ENCODE data around the gene TBC1D22A. TPM values are rescaled to one million over a fixed set of nuclear protein-coding genes. Genes with fewer than 3 reads are reported as not detected.

The TBC1D22A gene
- total RNA-seq, 1 donor from 2014 or later: 18.9 TPM

GRCh38 chr22:47218671-47219070, 456.2 kb downstream of the TBC1D22A start:
- no peak for DNase-seq (ENCODE audit: low spot score)

DNA sequence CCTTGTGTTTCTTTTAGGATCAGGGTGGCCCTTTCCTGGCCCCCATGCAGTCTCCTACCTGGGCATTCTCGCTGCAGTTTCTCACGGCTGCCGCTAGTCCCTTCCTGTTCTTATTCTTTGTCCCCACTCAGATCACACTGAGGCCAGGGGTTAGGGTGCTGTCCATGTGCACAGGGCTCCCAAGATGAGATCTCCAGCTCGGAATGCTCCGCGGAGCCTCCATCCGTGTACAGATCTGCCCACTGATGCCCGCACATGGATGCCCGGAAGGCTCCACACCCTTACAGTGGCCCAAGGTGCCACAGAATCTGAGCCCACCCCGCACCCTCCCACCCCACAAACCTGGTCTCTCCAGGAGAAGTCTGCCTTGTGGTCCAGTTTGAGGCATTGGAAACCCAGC, 457.3 kb downstream of the TBC1D22A start:
- Mint-ChIP-seq H3K27ac (ENCODE audit: unreplicated experiment) (no peak overlapping the region), H3K27me3 (ENCODE audit: low read depth) (peaks cover 21% of the 10 kb centered on the region), H3K36me3 (ENCODE audit: low read depth) (no peaks in the 10 kb centered on the region), H3K9me3 (ENCODE audit: low read depth) (peaks cover 5% of the 10 kb centered on the region), H3K4me1 (ENCODE audit: low read depth) (no peaks in the 10 kb centered on the region), H3K4me3 (ENCODE audit: unreplicated experiment) (no peak overlapping the region)
- no peak for TF ChIP-seq CTCF (IDR thresholded peaks at IDR 0.05)
- DNase-seq (ENCODE audit: low spot score): no peak

More at GRCh38 chr22:47218671-47219070, 456.2 kb downstream of the TBC1D22A start:
- no peak for TF ChIP-seq CTCF (IDR thresholded peaks at IDR 0.05)
- Mint-ChIP-seq H3K4me3 (ENCODE audit: unreplicated experiment) (no peak overlapping the region), H3K36me3 (ENCODE audit: low read depth) (no peaks in the 10 kb centered on the region), H3K27me3 (ENCODE audit: low read depth) (peaks cover 21% of the 10 kb centered on the region), H3K27ac (ENCODE audit: unreplicated experiment) (no peak overlapping the region), H3K9me3 (ENCODE audit: low read depth) (peaks cover 3% of the 10 kb centered on the region), H3K4me1 (ENCODE audit: low read depth) (no peaks in the 10 kb centered on the region)

DNA sequence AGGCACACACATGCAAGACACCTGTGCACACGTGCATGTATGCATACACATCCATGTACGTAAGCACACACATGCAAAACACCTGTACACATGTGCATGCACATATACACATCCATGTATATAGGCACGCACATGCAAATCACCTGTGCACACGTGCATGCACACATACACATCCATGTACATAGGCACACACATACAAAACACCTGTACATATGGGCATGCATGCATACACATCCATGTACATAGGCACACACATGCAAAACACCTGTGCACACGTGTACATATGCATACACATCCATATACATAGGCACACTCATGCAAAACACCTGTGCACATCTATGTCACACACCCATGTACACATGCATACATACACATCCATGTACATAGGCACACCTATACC, 458.3 kb downstream of the TBC1D22A start:
- no peaks in the 10 kb centered on the region for H3K4me1 Mint-ChIP-seq (ENCODE audit: low read depth)
- peaks cover 19% of the 10 kb centered on the region for H3K27me3 Mint-ChIP-seq (ENCODE audit: low read depth)
- DNase-seq (ENCODE audit: low spot score): no peak
- peaks cover 5% of the 10 kb centered on the region for H3K9me3 Mint-ChIP-seq (ENCODE audit: low read depth)
- no peaks in the 10 kb centered on the region for H3K36me3 Mint-ChIP-seq (ENCODE audit: low read depth)
- TF ChIP-seq CTCF (IDR thresholded peaks at IDR 0.05): no peak
- no peak overlapping the region for H3K4me3 Mint-ChIP-seq (ENCODE audit: unreplicated experiment)
- no peak overlapping the region for H3K27ac Mint-ChIP-seq (ENCODE audit: unreplicated experiment)

GRCh38 chr22:47221840-47222615, 459.6 kb downstream of the TBC1D22A start:
- Mint-ChIP-seq H3K27me3 (ENCODE audit: low read depth) (peaks cover 19% of the 10 kb centered on the region), H3K27ac (ENCODE audit: unreplicated experiment) (no peak overlapping the region), H3K4me1 (ENCODE audit: low read depth) (no peaks in the 10 kb centered on the region), H3K36me3 (ENCODE audit: low read depth) (no peaks in the 10 kb centered on the region), H3K4me3 (ENCODE audit: unreplicated experiment) (no peak overlapping the region), H3K9me3 (ENCODE audit: low read depth) (peaks cover 5% of the 10 kb centered on the region)
- no peak for DNase-seq (ENCODE audit: low spot score)
- TF ChIP-seq CTCF (IDR thresholded peaks at IDR 0.05): no peak

Other genes with a start within 250 kb of the TBC1D22A start
- 27.9 to 42.7 TPM (median 29.8 TPM) in 3 replicates for gene CELSR1, start 225.0 kb upstream of the TBC1D22A start, total RNA-seq
- 23.8 to 44.8 TPM (median 31.7 TPM) in 3 replicates for gene GRAMD4, start 142.3 kb upstream of the TBC1D22A start, total RNA-seq
- 28.8 to 31.8 TPM (median 29.2 TPM) in 3 replicates for gene CERK, start 24.4 kb upstream of the TBC1D22A start, total RNA-seq